GM12878 (cell line): ENCODE results near the gene FGFRL1. TPM values are rescaled to one million over a fixed set of nuclear protein-coding genes. Genes with fewer than 3 reads are reported as not detected.

Source experiments
- ATAC-seq: fragments of 200-7000 bp; cut with Tn5 transposase; 3 replicates; pipeline ENCODE4 v1.9.1; 2020; ENCODE audit warnings: mild to moderate bottlenecking, moderate library complexity
- BruUV-seq: library from RNA; stranded (reverse); fragments of 400-500 nt; replicated peaks from 2 replicates; lab custom pipeline; 2021; lab: Mats Ljungman, UMichigan
- CTCF ChIA-PET: fragments of 300-600 bp; sonication (Branson Sonifier 250); formaldehyde crosslinking; extraction: SDS; loops from one replicate; lab custom pipeline; 2021; ENCODE audit warnings: inconsistent platforms; lab: Yijun Ruan, JAX
- POLR2A ChIA-PET: fragments of 350-600 bp; formaldehyde crosslinking; extraction: SDS; loops from one replicate; lab custom pipeline; 2021; ENCODE audit warnings: inconsistent platforms; lab: Charles Lee
- RAD21 ChIA-PET: fragments of 300-600 bp; sonication (Branson Sonifier 250); formaldehyde crosslinking; loops from one replicate; lab custom pipeline; 2023; ENCODE audit warnings: antibody characterized with exemption; ENCODE audit not compliant: unreplicated experiment; lab: Charles Lee
- SMC1A ChIA-PET: fragments of 300-600 bp; sonication (Branson Sonifier 250); formaldehyde crosslinking; loops from one replicate; lab custom pipeline; 2023; ENCODE audit not compliant: unreplicated experiment, uncharacterized antibody; lab: Charles Lee
- DNase-seq: peaks from one replicate; pipeline ENCODE4 v3.0.0-alpha.2; 2011; ENCODE audit warnings: low read depth, low spot score
- FAIRE-seq: peaks from 3 replicates; lab custom pipeline; 2011; peaks lifted over from hg19 to GRCh38; lab: Jason Lieb, UNC
- H2AFZ ChIP-seq: 2 replicates; pipeline ENCODE4 v1.6.0; 2011; ENCODE audit warnings: low read depth, low read length, control low read depth; ENCODE audit not compliant: control insufficient read depth
- H3K27ac ChIP-seq: 2 replicates; pipeline ENCODE4 v1.5.1; 2011; ENCODE audit warnings: control low read depth; ENCODE audit not compliant: control insufficient read depth, insufficient read depth
- H3K27me3 ChIP-seq, 2 experiments: replicated peaks in 1 of 2; 2 replicates each; pipeline versions ENCODE4 v1.6.0 to v1.6.1; 2011; ENCODE audit warnings: low read length in 1 of 2; ENCODE audit not compliant: control insufficient read depth in 2 of 2, insufficient read depth in 2 of 2
- H3K36me3 ChIP-seq, 2 experiments: 2 replicates each; pipeline ENCODE4 v1.5.1; 2011; ENCODE audit warnings: low read length in 1 of 2; ENCODE audit not compliant: control insufficient read depth in 2 of 2, insufficient read depth in 2 of 2
- H3K4me1 ChIP-seq: 2 replicates; pipeline ENCODE4 v1.6.1; 2011; ENCODE audit warnings: mild to moderate bottlenecking, low read length, moderate library complexity, mixed read lengths; ENCODE audit not compliant: control insufficient read depth, insufficient read depth
- H3K4me2 ChIP-seq: 2 replicates; pipeline ENCODE4 v1.6.0; 2011; ENCODE audit warnings: control low read depth; ENCODE audit not compliant: control insufficient read depth, insufficient read depth
- H3K4me3 ChIP-seq: fragments of 200-600 bp; sonication (generic); 2 replicates; pipeline ENCODE4 v1.5.1; 2016
- H3K79me2 ChIP-seq: 2 replicates; pipeline ENCODE4 v1.6.0; 2011; ENCODE audit warnings: low read length; ENCODE audit not compliant: control insufficient read depth, insufficient read depth
- H3K9ac ChIP-seq: 2 replicates; pipeline ENCODE4 v1.8.0; 2011; ENCODE audit warnings: low read length, control low read depth, mixed read lengths; ENCODE audit not compliant: control insufficient read depth, insufficient read depth
- H3K9me3 ChIP-seq: replicated peaks from 3 replicates; pipeline ENCODE4 v1.5.1; 2011; ENCODE audit warnings: mild to moderate bottlenecking, low read length; ENCODE audit not compliant: control insufficient read depth, insufficient read depth
- H4K20me1 ChIP-seq: 2 replicates; pipeline ENCODE4 v1.6.0; 2011; ENCODE audit not compliant: control insufficient read depth, insufficient read depth
- CREB1 ChIP-seq: IDR thresholded peaks from 2 replicates; pipeline ENCODE4 v1.6.1; 2012; ENCODE audit warnings: low read depth, mild to moderate bottlenecking, inconsistent platforms
- DPF2 ChIP-seq: fragments of 450-650 bp; IDR thresholded peaks from 2 replicates; pipeline ENCODE4 v1.6.1; 2017; ENCODE audit warnings: mild to moderate bottlenecking
- EGR1 ChIP-seq, 2 experiments: IDR thresholded peaks; 1 replicate in 1 of 2; 2 replicates in 1 of 2; pipeline ENCODE4 v1.6.1; 2011 to 2012; ENCODE audit warnings: low read depth in 2 of 2, low read length in 2 of 2, borderline replicate concordance in 1 of 2, mild to moderate bottlenecking in 1 of 2, moderate library complexity in 1 of 2
- IKZF1 ChIP-seq: fragments of 450-650 bp; conservative IDR thresholded peaks from 2 replicates; pipeline ENCODE4 v1.6.1; 2017; ENCODE audit warnings: antibody characterized with exemption, mild to moderate bottlenecking
- WGBS: methylation state at CpG from one replicate; pipeline ENCODE4 v1.1.6; 2016; ENCODE audit warnings: low lambda C conversion rate; ENCODE audit not compliant: insufficient replicate concordance, insufficient coverage; ENCODE audit errors: missing lambda C conversion rate; 5-methylcytosine and 5-hydroxymethylcytosine counted together
- in situ Hi-C: fragments of 300-500 bp; cut with MboI; formaldehyde crosslinking; loops from 9 replicates; pipeline ENCODE4 v1.14.3; 2018; ENCODE audit warnings: mixed read lengths
- intact Hi-C: fragments of 100-400 bp; cut with micrococcal nuclease; formaldehyde crosslinking; loops from one replicate; pipeline ENCODE4 v1.14.2; 2022; ENCODE audit not compliant: unreplicated experiment
- polyA plus RNA-seq, 11 experiments: library from polyadenylated mRNA; depleted of rRNA in 4 of 11; unstranded in 6 of 11; stranded (reverse) in 5 of 11; fragments of >200 nt; fragmentation: Nextera tagmentation in 4 of 11; fragmentation: Illumina TruSeq in 1 of 11; extraction: Ambion mirVana in 4 of 11; extraction: Trizol in 1 of 11; gene quantifications; 1 replicate in 1 of 11; 2 replicates in 10 of 11; pipeline versions ENCODE4 v1.2.1 to v1.2.3, GENCODE V29; 2011 to 2016; ENCODE audit warnings: inconsistent platforms in 2 of 11, missing spikeins in 2 of 11, low read depth in 1 of 11
- total RNA-seq, 4 experiments: library from RNA; depleted of rRNA in 3 of 4; stranded (reverse); fragments of >200 nt in 3 of 4; fragmentation: Illumina TruSeq in 1 of 4; extraction: Trizol in 1 of 4; gene quantifications; 2 replicates each; pipeline versions ENCODE4 v1.2.1 to v1.2.3, GENCODE V29; 2013 to 2021
- TF ChIP-seq, protein P1 (sequence below): IDR thresholded peaks from 2 replicates; pipeline ENCODE4 v1.6.1; 2012; ENCODE audit warnings: low read length, inconsistent platforms

FGFRL1 gene
- total and polyA plus RNA-seq, 10 of the 15 experiments (the other 5 are each of a cell fraction or from before 2014, with no cell fraction given): 0.02 to 1.5 (median 0.29) TPM; not detected in 2

DNA sequence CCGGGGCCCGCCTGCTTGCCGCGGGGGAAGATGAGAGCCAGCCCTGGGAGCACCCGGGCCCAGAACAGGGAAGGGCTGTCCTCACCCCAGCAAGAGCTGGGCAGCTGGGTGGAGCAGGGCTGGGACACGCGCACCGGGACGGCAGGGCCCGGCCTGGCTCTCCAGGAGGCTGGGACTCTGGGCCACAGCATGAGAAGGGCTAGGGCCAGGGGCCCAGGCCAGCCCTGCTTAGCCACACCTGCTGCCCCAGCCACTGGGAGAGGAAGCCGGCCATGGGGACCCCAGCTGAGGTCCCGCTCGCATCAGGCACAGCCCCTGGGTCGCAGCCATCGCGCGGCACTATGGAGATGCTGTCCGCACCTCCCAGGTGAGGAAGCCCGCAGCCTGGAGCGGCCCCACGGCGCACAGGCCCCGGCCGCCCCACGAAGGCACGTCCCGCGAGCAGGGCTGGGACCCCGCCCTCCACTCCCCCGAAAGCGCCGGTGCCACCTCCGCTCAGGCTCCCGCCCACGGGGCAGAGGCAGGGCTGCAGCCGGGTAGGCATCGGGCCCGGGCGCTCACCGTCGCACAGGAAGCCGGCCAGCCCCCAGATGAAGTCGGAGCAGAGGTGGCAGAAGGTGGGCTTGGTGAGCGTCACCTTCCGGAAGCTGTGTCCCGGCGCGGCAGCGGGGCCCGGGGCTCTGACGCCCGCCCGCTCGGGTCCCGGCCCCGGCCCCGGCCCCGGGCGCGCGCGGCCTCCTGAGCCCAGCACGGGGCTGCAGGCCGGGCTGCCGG, 38.6 kb upstream of the FGFRL1 start:
- no peak overlapping the region for H3K27ac ChIP-seq
- RAD21 ChIA-PET: no interaction called here

More for the DNA sequence above, 38.6 kb upstream of the FGFRL1 start:
- TF ChIP-seq EGR1 (IDR thresholded peaks at IDR 0.05; ENCODE audit: borderline replicate concordance in 1 of 2, low read depth in 2 of 2, low read length in 2 of 2) (peak in 1 of 2 experiments; percentile 59; a peak in 1 of 3 replicates), IKZF1 (peak; percentile 31), CREB1 (no peak), DPF2 (0 out of 2 replicates have a peak, but pooled peaks have one; percentile 19)
- TF ChIP-seq, protein P1, sequence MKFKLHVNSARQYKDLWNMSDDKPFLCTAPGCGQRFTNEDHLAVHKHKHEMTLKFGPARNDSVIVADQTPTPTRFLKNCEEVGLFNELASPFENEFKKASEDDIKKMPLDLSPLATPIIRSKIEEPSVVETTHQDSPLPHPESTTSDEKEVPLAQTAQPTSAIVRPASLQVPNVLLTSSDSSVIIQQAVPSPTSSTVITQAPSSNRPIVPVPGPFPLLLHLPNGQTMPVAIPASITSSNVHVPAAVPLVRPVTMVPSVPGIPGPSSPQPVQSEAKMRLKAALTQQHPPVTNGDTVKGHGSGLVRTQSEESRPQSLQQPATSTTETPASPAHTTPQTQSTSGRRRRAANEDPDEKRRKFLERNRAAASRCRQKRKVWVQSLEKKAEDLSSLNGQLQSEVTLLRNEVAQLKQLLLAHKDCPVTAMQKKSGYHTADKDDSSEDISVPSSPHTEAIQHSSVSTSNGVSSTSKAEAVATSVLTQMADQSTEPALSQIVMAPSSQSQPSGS: no peak
- no peak for FAIRE-seq
- H3K9me3 ChIP-seq: no peaks in the 10 kb centered on the region; the same call in 2 of the 3 replicates
- peak overlapping the region; percentile 98 for H3K4me2 ChIP-seq
- CTCF ChIA-PET: no interaction called here
- SMC1A ChIA-PET: no interaction called here
- H4K20me1 ChIP-seq: no peaks in the 10 kb centered on the region
- peaks cover 5% of the 10 kb centered on the region; the same call in 1 of the 2 replicates for H3K4me1 ChIP-seq
- BruUV-seq: no TSS peak
- no peak for DNase-seq
- POLR2A ChIA-PET: interaction anchor here (0.9 to 1.7 kb wide), 3 partner anchors 14 to 38 kb away, joined by 3 to 4 read pairs (median 3); partner anchors contain the start of gene IDUA
- no peaks in the 10 kb centered on the region for H3K27me3 ChIP-seq
- no peaks in the 10 kb centered on the region for H3K79me2 ChIP-seq
- no peaks in the 10 kb centered on the region for H3K36me3 ChIP-seq
- 5% methylated on average over 44 of the region's 65 CpGs for WGBS
- in situ Hi-C loops: no loop called here
- H2AFZ ChIP-seq: peak overlapping the region; percentile 51
- intact Hi-C loops: loop anchor here (5.0 kb wide), 1 partner anchor 36 kb away; no protein-coding TSS in a partner anchor
- peak; percentile 65 for ATAC-seq
- peak overlapping the region; percentile 56; the same call in 1 of the 2 replicates for H3K9ac ChIP-seq
- peak overlapping the region; percentile 75 for H3K4me3 ChIP-seq
